GM12801 (cell line): ENCODE results near the gene PTGER3.

Experiments used
- TF ChIP-seq, protein P1 (sequence below): IDR thresholded peaks from one replicate; pipeline ENCODE4 v1.5.1; 2011; ENCODE audit warnings: control low read depth; ENCODE audit not compliant: insufficient read length; ENCODE audit errors: extremely low read depth

The PTGER3 gene

DNA sequence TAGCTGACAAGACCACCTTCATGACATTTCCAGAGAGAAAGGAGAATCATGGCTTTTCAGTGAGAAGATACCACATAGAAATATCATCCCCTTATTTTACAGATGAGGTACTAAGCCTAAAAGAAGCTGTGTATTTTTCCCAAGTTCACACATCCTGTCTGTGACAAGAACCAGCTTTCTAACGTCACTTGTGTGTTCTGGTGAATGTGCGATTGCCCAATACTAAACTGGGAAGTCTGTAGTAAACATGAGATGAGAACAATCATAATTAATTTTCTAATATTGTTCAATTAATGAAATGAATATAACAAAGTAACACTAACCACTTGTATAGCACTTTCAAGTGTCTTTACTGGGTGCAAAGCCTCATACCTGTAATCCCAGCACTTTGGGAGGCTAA, 46.0 kb downstream of the PTGER3 start:
- TF ChIP-seq, protein P1, sequence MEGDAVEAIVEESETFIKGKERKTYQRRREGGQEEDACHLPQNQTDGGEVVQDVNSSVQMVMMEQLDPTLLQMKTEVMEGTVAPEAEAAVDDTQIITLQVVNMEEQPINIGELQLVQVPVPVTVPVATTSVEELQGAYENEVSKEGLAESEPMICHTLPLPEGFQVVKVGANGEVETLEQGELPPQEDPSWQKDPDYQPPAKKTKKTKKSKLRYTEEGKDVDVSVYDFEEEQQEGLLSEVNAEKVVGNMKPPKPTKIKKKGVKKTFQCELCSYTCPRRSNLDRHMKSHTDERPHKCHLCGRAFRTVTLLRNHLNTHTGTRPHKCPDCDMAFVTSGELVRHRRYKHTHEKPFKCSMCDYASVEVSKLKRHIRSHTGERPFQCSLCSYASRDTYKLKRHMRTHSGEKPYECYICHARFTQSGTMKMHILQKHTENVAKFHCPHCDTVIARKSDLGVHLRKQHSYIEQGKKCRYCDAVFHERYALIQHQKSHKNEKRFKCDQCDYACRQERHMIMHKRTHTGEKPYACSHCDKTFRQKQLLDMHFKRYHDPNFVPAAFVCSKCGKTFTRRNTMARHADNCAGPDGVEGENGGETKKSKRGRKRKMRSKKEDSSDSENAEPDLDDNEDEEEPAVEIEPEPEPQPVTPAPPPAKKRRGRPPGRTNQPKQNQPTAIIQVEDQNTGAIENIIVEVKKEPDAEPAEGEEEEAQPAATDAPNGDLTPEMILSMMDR: no peak

DNA sequence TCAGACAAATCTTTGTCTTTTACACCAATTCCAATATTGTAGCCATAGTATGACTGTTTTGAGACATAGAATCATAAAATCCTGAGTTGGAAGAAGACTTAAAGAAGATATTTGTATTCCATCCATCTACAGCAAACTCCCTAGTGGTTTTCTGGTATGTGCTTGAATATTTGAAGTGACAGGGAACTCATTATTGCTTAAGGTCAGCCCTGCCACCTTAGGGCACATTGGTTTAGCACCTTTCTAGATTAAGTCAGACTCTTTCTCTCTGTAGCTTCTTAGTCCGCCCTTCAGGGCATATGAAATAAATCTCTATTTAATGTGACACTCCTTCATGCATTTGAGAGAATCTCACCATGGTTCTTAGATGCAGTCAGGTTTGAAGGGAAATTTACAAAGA, 49.8 kb downstream of the PTGER3 start:
- TF ChIP-seq, protein P1: no peak

DNA sequence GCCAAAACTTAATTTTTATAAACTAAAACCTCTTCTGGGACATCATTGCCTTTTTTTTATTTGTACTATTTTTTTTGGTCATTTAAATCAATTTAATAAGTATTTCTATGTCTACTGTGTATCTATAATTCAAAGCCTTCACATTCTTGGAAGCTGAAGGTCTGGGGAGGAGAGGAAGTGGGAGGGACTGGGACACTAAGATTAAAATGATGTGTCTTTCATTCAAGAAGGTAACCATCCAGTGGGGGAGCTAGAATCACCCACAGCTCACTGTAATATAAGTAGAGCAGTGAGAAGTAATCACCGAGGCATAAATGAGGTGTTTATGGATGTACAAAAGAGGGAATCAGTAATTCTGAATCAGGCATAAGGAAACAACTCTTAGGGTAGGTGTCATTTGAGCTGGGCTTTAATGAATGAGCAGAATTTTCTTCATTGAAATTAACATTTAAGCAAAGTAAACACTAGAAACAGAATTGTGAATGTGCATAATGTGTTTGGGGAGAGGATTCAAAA, 52.8 kb downstream of the PTGER3 start:
- TF ChIP-seq, protein P1: no peak

DNA sequence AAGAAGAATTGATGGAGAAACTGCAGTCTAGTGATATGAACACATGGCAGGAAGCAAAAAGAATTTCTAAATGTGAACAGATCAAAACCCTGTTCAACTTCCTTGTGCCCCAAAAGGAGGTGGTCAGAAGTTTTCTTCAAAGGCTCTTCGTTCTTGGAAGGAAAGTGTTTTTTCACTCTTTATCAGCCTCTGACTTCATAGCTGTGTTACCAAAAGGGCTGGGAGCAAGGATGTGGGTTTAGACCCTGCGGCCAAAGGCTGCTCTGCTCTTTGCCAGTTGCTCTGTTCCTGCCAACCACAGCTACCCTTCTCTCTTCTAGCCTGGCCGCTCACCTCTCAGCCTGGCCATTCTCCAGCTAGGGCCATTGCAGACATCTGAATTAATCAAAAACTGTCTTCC, 53.8 kb downstream of the PTGER3 start:
- TF ChIP-seq, protein P1: no peak

DNA sequence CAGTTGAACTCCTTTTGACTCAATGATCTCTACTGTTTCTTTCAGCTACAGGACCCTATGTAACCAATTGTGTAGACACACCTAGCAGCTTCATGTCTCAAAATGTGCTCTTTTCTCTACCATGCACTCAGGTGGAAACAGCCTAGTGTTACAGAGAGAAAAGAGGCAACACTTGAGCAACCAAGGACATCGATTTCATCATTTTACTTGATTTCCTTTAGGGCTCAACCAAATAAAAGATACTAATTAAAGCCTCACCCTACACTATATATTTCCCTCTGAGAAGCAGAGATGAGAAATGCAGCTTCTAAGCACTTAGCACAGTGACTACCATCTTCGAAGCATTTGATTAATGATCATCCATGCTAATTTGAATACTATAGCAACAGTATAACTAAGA, 55.1 kb downstream of the PTGER3 start:
- TF ChIP-seq, protein P1: no peak

DNA sequence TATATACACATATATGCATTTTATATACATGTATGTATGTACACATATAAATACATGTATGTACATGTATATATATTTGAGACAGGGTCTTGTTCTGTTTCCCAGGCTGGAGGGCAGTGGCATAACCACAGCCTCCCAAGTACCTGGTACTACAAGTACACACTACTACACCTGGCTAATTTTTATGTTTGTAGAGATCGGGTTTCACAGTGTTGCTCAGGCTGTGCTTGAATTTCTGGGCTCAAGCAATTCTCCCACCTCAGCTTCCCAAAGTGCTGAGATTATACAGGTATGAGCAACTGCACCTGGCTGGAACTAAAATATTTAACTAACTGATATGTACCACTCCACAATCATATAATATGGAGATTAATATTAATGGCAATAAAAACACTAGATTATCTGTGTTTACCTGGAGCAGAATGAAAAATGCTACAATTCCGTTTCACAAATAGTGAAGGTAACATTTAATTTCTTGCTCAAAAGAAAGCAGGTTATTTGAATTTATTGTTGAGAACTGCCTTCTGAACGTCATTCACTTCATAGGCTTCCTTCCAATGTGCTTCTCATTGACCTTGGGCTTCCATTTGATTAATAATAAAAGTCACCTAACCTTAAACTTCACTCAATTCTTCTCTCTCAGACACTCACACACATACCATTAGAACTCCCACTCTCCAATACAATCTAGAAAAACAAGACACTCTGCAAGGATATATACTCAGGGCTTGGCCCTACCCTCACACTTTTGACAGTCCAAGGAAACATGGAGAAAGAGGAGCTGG, 57.0 kb downstream of the PTGER3 start:
- TF ChIP-seq, protein P1: no peak

DNA sequence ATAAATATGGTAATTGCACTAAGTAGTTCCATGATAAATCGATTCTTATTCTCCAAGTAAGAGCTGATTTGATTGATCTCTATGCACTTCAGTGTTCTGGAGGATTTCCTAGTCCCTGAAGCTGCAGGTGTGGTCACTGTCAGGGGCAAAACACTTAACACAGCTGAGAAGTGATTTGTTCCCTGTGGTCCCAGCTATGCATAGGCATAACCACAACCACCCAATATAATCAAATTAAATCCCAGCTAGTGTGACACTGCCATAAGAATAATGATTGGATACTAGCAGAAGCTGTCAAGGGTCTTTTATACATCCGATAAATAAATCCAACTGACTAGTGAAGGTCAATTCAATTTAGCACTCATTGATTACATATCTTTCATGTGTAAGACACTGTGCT, 60.1 kb downstream of the PTGER3 start:
- TF ChIP-seq, protein P1: no peak
